Fibroblast of lung (primary cell): ENCODE results near the gene YES1. TPM values are rescaled to one million over a fixed set of nuclear protein-coding genes. Genes with fewer than 3 reads are reported as not detected.

Experiments
- DNase-seq, 2 donors: peaks; one replicate each; pipeline versions ENCODE4 v3.0.0 to v3.0.0-alpha.2; 2010; ENCODE audit warnings: low read depth in 2 of 2
- H2AFZ ChIP-seq: 2 replicates; pipeline ENCODE4 v1.5.1; 2012; ENCODE audit warnings: low read length, control low read depth, inconsistent platforms
- H3K27ac ChIP-seq: 2 replicates; pipeline ENCODE4 v1.5.1; 2011; ENCODE audit warnings: low read length, control low read depth; ENCODE audit not compliant: insufficient read depth
- H3K27me3 ChIP-seq: 2 replicates; pipeline ENCODE4 v1.5.1; 2011; ENCODE audit warnings: mild to moderate bottlenecking, low read length; ENCODE audit not compliant: control insufficient read depth, insufficient read depth
- H3K36me3 ChIP-seq: 2 replicates; pipeline ENCODE4 v1.5.1; 2011; ENCODE audit warnings: low read length; ENCODE audit not compliant: control insufficient read depth, insufficient read depth
- H3K4me1 ChIP-seq: 2 replicates; pipeline ENCODE4 v1.5.1; 2011; ENCODE audit warnings: low read length; ENCODE audit not compliant: control insufficient read depth, insufficient read depth; ENCODE audit errors: extremely low read depth
- H3K4me2 ChIP-seq: 2 replicates; pipeline ENCODE4 v1.5.1; 2011; ENCODE audit warnings: low read length, control low read depth; ENCODE audit not compliant: insufficient read depth; ENCODE audit errors: extremely low read depth
- H3K4me3 ChIP-seq, 4 experiments: fragments of 200-600 bp in 1 of 4; sonication (generic) in 1 of 4; replicated peaks in 1 of 4; 2 replicates each; pipeline ENCODE4 v1.5.1; 2011 to 2016; ENCODE audit warnings: low read length in 4 of 4, low read depth in 3 of 4, mild to moderate bottlenecking in 3 of 4, control low read depth in 2 of 4, inconsistent platforms in 1 of 4, mixed read lengths in 1 of 4; ENCODE audit not compliant: insufficient read depth in 1 of 4; ENCODE audit errors: control extremely low read depth in 1 of 4
- H3K79me2 ChIP-seq: 2 replicates; pipeline ENCODE4 v1.5.1; 2012; ENCODE audit warnings: mild to moderate bottlenecking, low read length, inconsistent platforms; ENCODE audit not compliant: control insufficient read depth, insufficient read depth
- H3K9ac ChIP-seq: 2 replicates; pipeline ENCODE4 v1.5.1; 2011; ENCODE audit warnings: mild to moderate bottlenecking, low read length, control low read depth; ENCODE audit not compliant: insufficient read depth
- H3K9me3 ChIP-seq: 2 replicates; pipeline ENCODE4 v1.5.1; 2012; ENCODE audit warnings: low read depth, low read length; ENCODE audit not compliant: control insufficient read depth, insufficient read depth
- H4K20me1 ChIP-seq: 2 replicates; pipeline ENCODE4 v1.5.1; 2011; ENCODE audit warnings: low read length; ENCODE audit not compliant: control insufficient read depth, insufficient read depth; ENCODE audit errors: extremely low read depth
- EZH2 ChIP-seq: IDR thresholded peaks from 2 replicates; pipeline ENCODE4 v1.5.1; 2012; ENCODE audit warnings: low read length, control low read depth, mild to moderate bottlenecking; ENCODE audit errors: missing control alignments
- polyA plus RNA-seq, 2 donors: library from polyadenylated mRNA; depleted of rRNA in 1 of 2; stranded (reverse) in 1 of 2; unstranded in 1 of 2; fragments of >200 nt; gene quantifications; 2 replicates each; pipeline ENCODE4 v1.2.1, GENCODE V29; 2011 to 2012; ENCODE audit warnings: missing spikeins in 1 of 2
- total RNA-seq: library from RNA; depleted of rRNA; stranded (reverse); fragments of >200 nt; gene quantifications from 2 replicates; pipeline ENCODE4 v1.2.1, GENCODE V29; 2014
- TF ChIP-seq, protein P1 (sequence below), 2 donors: IDR thresholded peaks in 1 of 2; conservative IDR thresholded peaks in 1 of 2; 1 replicate in 1 of 2; 2 replicates in 1 of 2; pipeline ENCODE4 v1.5.1; 2011 to 2012; ENCODE audit warnings: low read length in 2 of 2, control low read depth in 1 of 2, inconsistent platforms in 1 of 2, low read depth in 1 of 2, mild to moderate bottlenecking in 1 of 2

The YES1 gene
- total and polyA plus RNA-seq, 2 donors (not counting 1 experiment from before 2014, with no cell fraction given), result 26.6 to 49.5 TPM

DNA sequence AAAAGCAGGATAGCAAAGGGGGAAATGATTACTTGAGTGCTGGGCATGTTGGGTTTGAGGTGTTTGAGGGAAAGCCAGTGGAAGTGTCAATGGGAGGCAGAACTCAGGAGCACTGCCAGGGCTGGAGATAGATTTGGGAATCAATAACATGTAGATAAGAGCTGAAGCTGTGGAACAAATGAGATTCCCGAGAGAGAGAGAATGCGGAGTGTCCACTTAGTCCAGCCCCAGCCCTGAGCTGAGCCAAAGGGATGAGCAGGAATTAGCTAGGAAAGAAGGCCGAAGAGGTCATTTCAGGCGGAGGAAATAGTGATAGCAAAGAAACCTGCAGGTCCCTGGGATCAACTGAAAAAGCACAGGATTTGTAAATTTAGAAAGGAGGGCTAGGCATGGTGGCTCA is 21.2 kb upstream of the YES1 start:
- Histone ChIP-seq H3K27ac (no peak overlapping the region), H3K9me3 (no peaks in the 10 kb centered on the region), H3K4me3 (no peak overlapping the region), H4K20me1 (no peaks in the 10 kb centered on the region), H3K9ac (no peak overlapping the region), H3K4me1 (peaks cover 3% of the 10 kb centered on the region), H3K4me2 (no peak overlapping the region), H3K27me3 (no peaks in the 10 kb centered on the region), H3K36me3 (no peaks in the 10 kb centered on the region), H3K79me2 (no peaks in the 10 kb centered on the region), H2AFZ (no peak overlapping the region)
- no peak for DNase-seq
- no peak for TF ChIP-seq EZH2
- TF ChIP-seq, protein P1, sequence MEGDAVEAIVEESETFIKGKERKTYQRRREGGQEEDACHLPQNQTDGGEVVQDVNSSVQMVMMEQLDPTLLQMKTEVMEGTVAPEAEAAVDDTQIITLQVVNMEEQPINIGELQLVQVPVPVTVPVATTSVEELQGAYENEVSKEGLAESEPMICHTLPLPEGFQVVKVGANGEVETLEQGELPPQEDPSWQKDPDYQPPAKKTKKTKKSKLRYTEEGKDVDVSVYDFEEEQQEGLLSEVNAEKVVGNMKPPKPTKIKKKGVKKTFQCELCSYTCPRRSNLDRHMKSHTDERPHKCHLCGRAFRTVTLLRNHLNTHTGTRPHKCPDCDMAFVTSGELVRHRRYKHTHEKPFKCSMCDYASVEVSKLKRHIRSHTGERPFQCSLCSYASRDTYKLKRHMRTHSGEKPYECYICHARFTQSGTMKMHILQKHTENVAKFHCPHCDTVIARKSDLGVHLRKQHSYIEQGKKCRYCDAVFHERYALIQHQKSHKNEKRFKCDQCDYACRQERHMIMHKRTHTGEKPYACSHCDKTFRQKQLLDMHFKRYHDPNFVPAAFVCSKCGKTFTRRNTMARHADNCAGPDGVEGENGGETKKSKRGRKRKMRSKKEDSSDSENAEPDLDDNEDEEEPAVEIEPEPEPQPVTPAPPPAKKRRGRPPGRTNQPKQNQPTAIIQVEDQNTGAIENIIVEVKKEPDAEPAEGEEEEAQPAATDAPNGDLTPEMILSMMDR (conservative IDR thresholded peaks at IDR 0.05 in 1 of 2, IDR thresholded peaks at IDR 0.05 in 1 of 2; ENCODE audit: low read depth in 1 of 2, low read length in 2 of 2), result no peak

DNA sequence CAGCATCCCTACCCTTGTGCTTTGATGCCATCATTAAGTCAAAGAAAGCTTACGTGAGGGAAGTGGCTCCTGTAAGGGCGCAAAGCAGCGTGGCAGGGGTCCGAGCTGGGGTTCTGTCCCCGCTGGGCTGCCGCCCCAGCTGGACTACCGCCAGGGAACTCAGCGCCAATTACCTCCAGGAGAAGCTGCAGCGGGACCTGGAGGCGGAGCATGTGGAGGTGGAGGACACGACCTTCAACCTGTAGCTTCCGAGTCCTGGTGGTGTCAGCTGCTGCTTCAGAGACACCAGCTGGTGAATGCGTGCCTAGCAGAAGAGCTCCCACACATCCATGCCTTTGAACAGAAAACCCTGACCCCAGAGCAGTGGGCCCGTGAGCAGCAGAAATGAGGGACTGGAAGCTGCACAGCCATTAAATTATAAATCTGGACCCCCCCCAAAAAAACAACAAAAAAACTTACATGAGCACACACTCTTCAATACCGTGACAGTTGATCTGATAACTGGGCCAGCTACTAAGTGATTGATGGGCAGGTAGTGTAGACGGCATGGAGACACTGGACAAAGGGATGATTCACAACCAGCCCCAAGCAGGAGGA is 20.1 kb upstream of the YES1 start:
- Histone ChIP-seq H3K27ac (no peak overlapping the region), H3K4me1 (peaks cover 3% of the 10 kb centered on the region), H2AFZ (peak overlapping the region; percentile 39), H3K4me2 (peak overlapping the region; percentile 48), H3K9me3 (no peaks in the 10 kb centered on the region), H3K79me2 (no peaks in the 10 kb centered on the region), H3K27me3 (no peaks in the 10 kb centered on the region), H3K4me3 (peak overlapping the region in 2 of 4 experiments; percentile 12 to 22), H3K36me3 (no peaks in the 10 kb centered on the region), H3K9ac (no peak overlapping the region), H4K20me1 (no peaks in the 10 kb centered on the region)
- TF ChIP-seq, protein P1 (conservative IDR thresholded peaks at IDR 0.05 in 1 of 2, IDR thresholded peaks at IDR 0.05 in 1 of 2; ENCODE audit: low read depth in 1 of 2, low read length in 2 of 2), result peak in 1 of 2 donors; percentile 10
- TF ChIP-seq EZH2, result no peak
- DNase-seq, result no peak

DNA sequence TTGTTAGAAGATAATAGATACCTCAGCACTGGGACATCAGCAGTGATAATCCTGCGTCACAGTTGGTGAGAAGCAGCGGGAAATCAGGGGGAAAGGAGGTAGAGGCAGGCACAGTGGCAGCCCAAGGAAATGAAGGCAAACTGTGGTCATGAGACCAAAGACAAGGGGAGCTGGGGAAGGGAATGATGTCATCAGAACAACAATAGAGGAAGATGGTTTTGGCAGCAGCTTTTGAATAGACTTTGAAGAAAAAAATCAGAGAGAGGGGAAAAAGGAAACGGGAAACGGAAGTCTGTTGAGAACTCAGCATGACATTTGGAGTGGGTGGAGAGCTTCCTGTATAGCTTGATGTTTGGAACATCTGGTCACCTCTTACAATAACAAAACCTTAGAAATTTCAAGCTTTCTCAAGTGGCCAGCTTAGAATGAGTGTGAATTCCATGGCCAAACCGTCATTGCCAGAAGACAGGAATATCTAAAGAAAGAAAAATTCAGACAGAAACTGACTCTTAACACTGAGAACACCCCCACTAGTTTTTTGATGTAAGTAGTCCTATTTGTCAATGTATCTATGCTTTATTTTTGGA is 18.4 kb upstream of the YES1 start:
- peak overlapping the region; percentile 32 for H3K4me2 ChIP-seq
- H3K36me3 ChIP-seq, result no peaks in the 10 kb centered on the region
- peak overlapping the region; percentile 83 for H2AFZ ChIP-seq
- no peaks in the 10 kb centered on the region for H3K79me2 ChIP-seq
- DNase-seq, result peak; percentile 39 to 84
- H3K4me1 ChIP-seq, result peaks cover 3% of the 10 kb centered on the region
- H3K27me3 ChIP-seq, result no peaks in the 10 kb centered on the region
- H3K9ac ChIP-seq, result no peak overlapping the region
- no peaks in the 10 kb centered on the region for H4K20me1 ChIP-seq
- H3K9me3 ChIP-seq, result no peaks in the 10 kb centered on the region
- H3K27ac ChIP-seq, result no peak overlapping the region
- TF ChIP-seq, protein P1 (conservative IDR thresholded peaks at IDR 0.05 in 1 of 2, IDR thresholded peaks at IDR 0.05 in 1 of 2; ENCODE audit: low read depth in 1 of 2, low read length in 2 of 2), result no peak
- TF ChIP-seq EZH2, result no peak
- no peak overlapping the region for H3K4me3 ChIP-seq
